Stimulated activated CD4-positive, alpha-beta T cell treated with anti-CD3 and anti-CD28 coated beads, Interleukin-1b, Interleukin-23, amount 100 ng/mL, for 1 hour (primary cell): ENCODE data around the gene RPL28.

Experiments used
- DNase-seq, 2 donors: peaks; one replicate each; pipeline ENCODE4 v3.0.0-alpha.2; 2020; ENCODE audit warnings: low read depth in 2 of 2

Gene RPL28

GRCh38 chr19:55385724-55386492 lies at the start of gene RPL28:
TSS of gene RPL28 (plus strand) at chr19:55385932. CDS start at chr19:55386358, 426 bp downstream.
- peak; percentile 94 to 96 for DNase-seq

GRCh38 chr19:55336101-55336500 lies 49.6 kb upstream of the RPL28 start:
- DNase-seq: no peak

- DNase-seq: peak; percentile 100
Observed at GRCh38 chr19:55339105-55339888, 46.4 kb upstream of the RPL28 start, which contains the start of gene KMT5C. TSS of gene KMT5C (plus strand) at chr19:55339876. CDS start at chr19:55341937, 2,061 bp downstream.

GRCh38 chr19:55339889-55340783 lies 45.6 kb upstream of the RPL28 start:
- no peak for DNase-seq

GRCh38 chr19:55340784-55341147 lies 45.0 kb upstream of the RPL28 start:
- DNase-seq: no peak

- peak in 1 of 2 donors; percentile 41 for DNase-seq
Observed at GRCh38 chr19:55341171-55341588, 44.6 kb upstream of the RPL28 start.

GRCh38 chr19:55341595-55342531 lies 43.9 kb upstream of the RPL28 start:
- DNase-seq: no peak

- DNase-seq: no peak
Observed at GRCh38 chr19:55344444-55344843, 41.3 kb upstream of the RPL28 start.

- DNase-seq: no peak
Observed at GRCh38 chr19:55345101-55345817, 40.5 kb upstream of the RPL28 start.

GRCh38 chr19:55345818-55346724 lies 39.7 kb upstream of the RPL28 start:
- DNase-seq: no peak

GRCh38 chr19:55346725-55347441 lies 38.8 kb upstream of the RPL28 start:
- DNase-seq: no peak

GRCh38 chr19:55347442-55348009 lies 38.2 kb upstream of the RPL28 start:
- DNase-seq: no peak

GRCh38 chr19:55348317-55349034 lies 37.3 kb upstream of the RPL28 start:
- DNase-seq: no peak

GRCh38 chr19:55350620-55351315 lies 35.0 kb upstream of the RPL28 start:
- no peak for DNase-seq

- no peak for DNase-seq
Observed at GRCh38 chr19:55352040-55352439, 33.7 kb upstream of the RPL28 start.

GRCh38 chr19:55352549-55353145 lies 33.1 kb upstream of the RPL28 start:
- DNase-seq: no peak
